Measurements from ENCODE around the gene MDP1.

GRCh38 chr14:24240110-24240918, 24.4 kb upstream of the MDP1 start:
- no peak for TF ChIP-seq EP300 (IDR thresholded peaks at IDR 0.05)
- no peak for TF ChIP-seq CTCF (IDR thresholded peaks at IDR 0.05)
- no peak for TF ChIP-seq POLR2A (IDR thresholded peaks at IDR 0.05)
- no peak for TF ChIP-seq POLR2AphosphoS5 (IDR thresholded peaks at IDR 0.05)
